SK-N-SH (cell line): Measurements from ENCODE around the gene CEP170. TPM values are rescaled to one million over a fixed set of nuclear protein-coding genes. Genes with fewer than 3 reads are reported as not detected.

Experiments
- CHD2 ChIP-seq: fragments of 150-350 bp; IDR thresholded peaks from 2 replicates; pipeline ENCODE4 v1.6.1; 2018; ENCODE audit warnings: low read length; ENCODE audit not compliant: partially characterized antibody
- CTCF ChIP-seq: fragments of 200-600 bp; sonication (generic); IDR thresholded peaks from 2 replicates; pipeline ENCODE4 v1.6.1; 2017; ENCODE audit warnings: antibody characterized with exemption, mild to moderate bottlenecking, moderate library complexity
- FOXJ3 ChIP-seq: sonication (generic); formaldehyde crosslinking; IDR thresholded peaks from 2 replicates; pipeline ENCODE4 v1.5.1; 2020; ENCODE audit warnings: mild to moderate bottlenecking, missing genetic modification reagents
- FOXM1 ChIP-seq: IDR thresholded peaks from 2 replicates; pipeline ENCODE4 v1.4.0; 2012; ENCODE audit warnings: low read depth, mild to moderate bottlenecking
- GABPA ChIP-seq: IDR thresholded peaks from 2 replicates; pipeline ENCODE4 v1.4.0; 2012; ENCODE audit warnings: low read depth, mild to moderate bottlenecking
- JUND ChIP-seq: IDR thresholded peaks from 2 replicates; pipeline ENCODE4 v1.4.0; 2012
- MEF2A ChIP-seq: IDR thresholded peaks from 2 replicates; pipeline ENCODE4 v1.4.0; 2012; ENCODE audit warnings: low read depth, borderline replicate concordance
- MXI1 ChIP-seq: IDR thresholded peaks from 2 replicates; pipeline ENCODE4 v1.6.1; 2012; ENCODE audit warnings: mild to moderate bottlenecking, low read depth, low read length, improper control_type of control experiment
- NFIC ChIP-seq: IDR thresholded peaks from 2 replicates; pipeline ENCODE4 v1.4.0; 2012; ENCODE audit warnings: borderline replicate concordance
- NRF1 ChIP-seq: IDR thresholded peaks from 2 replicates; pipeline ENCODE4 v1.6.1; 2012; ENCODE audit warnings: low read depth, mild to moderate bottlenecking, low read length
- PBX3 ChIP-seq: IDR thresholded peaks from 2 replicates; pipeline ENCODE4; 2012
- RAD21 ChIP-seq: IDR thresholded peaks from 2 replicates; pipeline ENCODE4 v1.6.1; 2012; ENCODE audit warnings: mild to moderate bottlenecking, low read length
- RCOR1 ChIP-seq: fragments of 150-350 bp; IDR thresholded peaks from 2 replicates; pipeline ENCODE4 v1.6.1; 2017; ENCODE audit warnings: antibody characterized with exemption, low read length
- REST ChIP-seq: IDR thresholded peaks from 2 replicates; pipeline ENCODE4 v1.6.1; 2012; ENCODE audit warnings: mild to moderate bottlenecking, low read depth, low read length, moderate library complexity
- RFX5 ChIP-seq: IDR thresholded peaks from 2 replicates; pipeline ENCODE4 v1.6.1; 2012; ENCODE audit warnings: mild to moderate bottlenecking, improper control_type of control experiment, low read length
- RXRA ChIP-seq: IDR thresholded peaks from 2 replicates; pipeline ENCODE4 v1.4.0; 2012; ENCODE audit warnings: low read depth, mild to moderate bottlenecking, borderline replicate concordance
- SMC3 ChIP-seq: IDR thresholded peaks from 2 replicates; pipeline ENCODE4 v1.6.1; 2012; ENCODE audit warnings: low read depth, low read length, improper control_type of control experiment
- TAF1 ChIP-seq: IDR thresholded peaks from 2 replicates; pipeline ENCODE4 v1.6.1; 2012; ENCODE audit warnings: low read depth, mild to moderate bottlenecking, low read length, moderate library complexity, borderline replicate concordance
- TCF12 ChIP-seq: IDR thresholded peaks from 2 replicates; pipeline ENCODE4 v1.4.0; 2012
- TEAD4 ChIP-seq: IDR thresholded peaks from 2 replicates; pipeline ENCODE4 v1.4.0; 2012; ENCODE audit warnings: mild to moderate bottlenecking, borderline replicate concordance; ENCODE audit not compliant: insufficient read depth
- USF2 ChIP-seq: fragments of 150-350 bp; IDR thresholded peaks from 2 replicates; pipeline ENCODE4 v1.6.1; 2017; ENCODE audit warnings: antibody characterized with exemption, low read length, low read depth, borderline replicate concordance
- ZBTB33 ChIP-seq: IDR thresholded peaks from 2 replicates; pipeline ENCODE4 v1.4.0; 2012; ENCODE audit warnings: low read depth, borderline replicate concordance
- polyA plus RNA-seq, 3 experiments: library from polyadenylated mRNA; depleted of rRNA; stranded (reverse); fragments of >200 nt; gene quantifications; 2 replicates each; pipeline ENCODE4 v1.2.3, GENCODE V29; 2012

CEP170 gene
- polyA plus RNA-seq, 1 of the 3 experiments (the other 2 are of a cell fraction) = 67.2 TPM

GRCh38 chr1:243287652-243288051 is 32.6 kb upstream of the CEP170 start (continued):
- TF ChIP-seq REST = no peak
- TF ChIP-seq USF2 = no peak
- peak; percentile 41; the same call in 1 of the 2 replicates for TF ChIP-seq TEAD4
- TF ChIP-seq CTCF = no peak
- 0 out of 2 replicates have a peak, but pooled peaks have one; percentile 35 for TF ChIP-seq MEF2A
- TF ChIP-seq RFX5 = no peak
- peak; percentile 88 for TF ChIP-seq TCF12
- TF ChIP-seq CHD2 = no peak
- TF ChIP-seq MXI1 = no peak
- no peak for TF ChIP-seq TAF1
- TF ChIP-seq RAD21 = no peak
- TF ChIP-seq NRF1 = no peak
- TF ChIP-seq PBX3 = peak; percentile 78
- TF ChIP-seq FOXJ3 (CRISPR knock-in tag) = no peak
- TF ChIP-seq JUND = peak; percentile 89
- TF ChIP-seq FOXM1 = peak; percentile 52; the same call in 1 of the 2 replicates
- TF ChIP-seq SMC3 = no peak
- TF ChIP-seq ZBTB33 = no peak
- TF ChIP-seq GABPA = no peak
- TF ChIP-seq RXRA = peak; percentile 85; the same call in 1 of the 2 replicates
- peak; percentile 59 for TF ChIP-seq NFIC
- TF ChIP-seq RCOR1 = no peak
